Measurements from ENCODE around the gene URAD.

DNA sequence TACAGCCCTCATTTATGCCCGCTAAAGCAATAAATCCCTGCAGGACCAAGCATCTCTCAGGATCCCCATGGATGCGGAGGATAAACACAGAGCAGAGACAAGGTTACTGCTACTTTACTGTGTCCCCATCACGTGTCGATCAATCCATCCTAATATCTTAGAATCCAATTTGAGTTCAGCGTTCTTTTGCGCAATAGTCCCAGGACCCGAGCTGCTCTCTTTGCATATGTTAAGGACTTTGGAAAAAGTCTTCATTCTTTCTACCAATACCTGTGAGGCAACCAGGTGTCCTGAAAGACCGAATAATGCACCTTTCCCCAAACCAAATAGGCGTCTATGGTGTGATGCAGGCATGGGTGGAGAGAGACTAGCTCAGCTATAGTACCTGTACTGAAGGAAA is 38.0 kb upstream of the URAD start:
- TF ChIP-seq, protein P1, sequence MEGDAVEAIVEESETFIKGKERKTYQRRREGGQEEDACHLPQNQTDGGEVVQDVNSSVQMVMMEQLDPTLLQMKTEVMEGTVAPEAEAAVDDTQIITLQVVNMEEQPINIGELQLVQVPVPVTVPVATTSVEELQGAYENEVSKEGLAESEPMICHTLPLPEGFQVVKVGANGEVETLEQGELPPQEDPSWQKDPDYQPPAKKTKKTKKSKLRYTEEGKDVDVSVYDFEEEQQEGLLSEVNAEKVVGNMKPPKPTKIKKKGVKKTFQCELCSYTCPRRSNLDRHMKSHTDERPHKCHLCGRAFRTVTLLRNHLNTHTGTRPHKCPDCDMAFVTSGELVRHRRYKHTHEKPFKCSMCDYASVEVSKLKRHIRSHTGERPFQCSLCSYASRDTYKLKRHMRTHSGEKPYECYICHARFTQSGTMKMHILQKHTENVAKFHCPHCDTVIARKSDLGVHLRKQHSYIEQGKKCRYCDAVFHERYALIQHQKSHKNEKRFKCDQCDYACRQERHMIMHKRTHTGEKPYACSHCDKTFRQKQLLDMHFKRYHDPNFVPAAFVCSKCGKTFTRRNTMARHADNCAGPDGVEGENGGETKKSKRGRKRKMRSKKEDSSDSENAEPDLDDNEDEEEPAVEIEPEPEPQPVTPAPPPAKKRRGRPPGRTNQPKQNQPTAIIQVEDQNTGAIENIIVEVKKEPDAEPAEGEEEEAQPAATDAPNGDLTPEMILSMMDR (IDR thresholded peaks at IDR 0.05), result no peak
- TF ChIP-seq POLR2A (IDR thresholded peaks at IDR 0.05), result no peak
